ENCODE measurements around the gene CEMIP2.

CEMIP2 gene

GRCh38 chr9:71746023-71746757, 22.1 kb downstream of the CEMIP2 start:
- no peak for DNase-seq (ENCODE audit: low read depth in 2 of 2)

GRCh38 chr9:71744754-71745521, 23.4 kb downstream of the CEMIP2 start:
- no peak for DNase-seq (ENCODE audit: low read depth in 2 of 2)

GRCh38 chr9:71743882-71744281, 24.4 kb downstream of the CEMIP2 start:
- DNase-seq (ENCODE audit: low read depth in 2 of 2): no peak

GRCh38 chr9:71743217-71743705, 25.1 kb downstream of the CEMIP2 start:
- DNase-seq (ENCODE audit: low read depth in 2 of 2): no peak

- DNase-seq (ENCODE audit: low read depth in 2 of 2): no peak
Measured at GRCh38 chr9:71742703-71743102, 25.6 kb downstream of the CEMIP2 start.

GRCh38 chr9:71741926-71742648, 26.2 kb downstream of the CEMIP2 start:
- DNase-seq (ENCODE audit: low read depth in 2 of 2): no peak

GRCh38 chr9:71740199-71740598, 28.1 kb downstream of the CEMIP2 start:
- DNase-seq (ENCODE audit: low read depth in 2 of 2): no peak

GRCh38 chr9:71737455-71737854, 30.9 kb downstream of the CEMIP2 start:
- no peak for DNase-seq (ENCODE audit: low read depth in 2 of 2)

- no peak for DNase-seq (ENCODE audit: low read depth in 2 of 2)
Measured at GRCh38 chr9:71736236-71736635, 32.1 kb downstream of the CEMIP2 start.

GRCh38 chr9:71734950-71735349, 33.4 kb downstream of the CEMIP2 start:
- no peak for DNase-seq (ENCODE audit: low read depth in 2 of 2)

GRCh38 chr9:71733176-71733575, 35.1 kb downstream of the CEMIP2 start:
- DNase-seq (ENCODE audit: low read depth in 2 of 2): no peak

GRCh38 chr9:71729816-71730526, 38.3 kb downstream of the CEMIP2 start:
- no peak for DNase-seq (ENCODE audit: low read depth in 2 of 2)

GRCh38 chr9:71726723-71727122, 41.6 kb downstream of the CEMIP2 start:
- no peak for DNase-seq (ENCODE audit: low read depth in 2 of 2)

GRCh38 chr9:71725590-71726338, 42.5 kb downstream of the CEMIP2 start:
- no peak for DNase-seq (ENCODE audit: low read depth in 2 of 2)

- no peak for DNase-seq (ENCODE audit: low read depth in 2 of 2)
Measured at GRCh38 chr9:71721855-71722254, 46.5 kb downstream of the CEMIP2 start.

- DNase-seq (ENCODE audit: low read depth in 2 of 2): no peak
Measured at GRCh38 chr9:71719562-71719961, 48.8 kb downstream of the CEMIP2 start.

GRCh38 chr9:71719088-71719487, 49.2 kb downstream of the CEMIP2 start:
- DNase-seq (ENCODE audit: low read depth in 2 of 2): no peak

GRCh38 chr9:71716138-71716909, 52.0 kb downstream of the CEMIP2 start:
- no peak for DNase-seq (ENCODE audit: low read depth in 2 of 2)

GRCh38 chr9:71710856-71711255, 57.5 kb downstream of the CEMIP2 start:
- DNase-seq (ENCODE audit: low read depth in 2 of 2): no peak

GRCh38 chr9:71710201-71710600, 58.1 kb downstream of the CEMIP2 start:
- DNase-seq (ENCODE audit: low read depth in 2 of 2): no peak

Data from stimulated activated CD4-positive, alpha-beta T cell treated with anti-CD3 and anti-CD28 coated beads, Interleukin-1b, Interleukin-23, amount 100 ng/mL, for 4 hours (primary cell).